GM10847 (cell line): ENCODE measurements around the gene UBE3C.

Source experiments
- POLR2A ChIP-seq: IDR thresholded peaks from 2 replicates; pipeline ENCODE4 v1.6.1; 2011; ENCODE audit not compliant: insufficient read length; ENCODE audit errors: extremely low read depth

UBE3C gene

GRCh38 chr7:157151626-157152339, 13.1 kb downstream of the UBE3C start:
- no peak for TF ChIP-seq POLR2A

- TF ChIP-seq POLR2A = no peak
Measured at GRCh38 chr7:157152391-157152937, 13.7 kb downstream of the UBE3C start.

GRCh38 chr7:157153260-157153659, 14.5 kb downstream of the UBE3C start:
- TF ChIP-seq POLR2A = no peak

- TF ChIP-seq POLR2A = no peak
Measured at GRCh38 chr7:157155959-157156358, 17.2 kb downstream of the UBE3C start.

- TF ChIP-seq POLR2A = no peak
Measured at GRCh38 chr7:157158400-157158799, 19.7 kb downstream of the UBE3C start.

- no peak for TF ChIP-seq POLR2A
Measured at GRCh38 chr7:157160433-157160832, 21.7 kb downstream of the UBE3C start.

GRCh38 chr7:157165987-157166386, 27.3 kb downstream of the UBE3C start:
- no peak for TF ChIP-seq POLR2A

GRCh38 chr7:157168571-157168970, 29.8 kb downstream of the UBE3C start:
- TF ChIP-seq POLR2A = no peak

- no peak for TF ChIP-seq POLR2A
Measured at GRCh38 chr7:157176771-157177170, 38.0 kb downstream of the UBE3C start.

GRCh38 chr7:157177333-157177982, 38.7 kb downstream of the UBE3C start:
- TF ChIP-seq POLR2A = no peak

GRCh38 chr7:157177983-157178381, 39.3 kb downstream of the UBE3C start:
- TF ChIP-seq POLR2A = no peak

GRCh38 chr7:157183832-157184231, 45.1 kb downstream of the UBE3C start:
- no peak for TF ChIP-seq POLR2A

GRCh38 chr7:157188091-157188665, 49.5 kb downstream of the UBE3C start:
- no peak for TF ChIP-seq POLR2A

- TF ChIP-seq POLR2A = no peak
Measured at GRCh38 chr7:157189405-157189804, 50.7 kb downstream of the UBE3C start.

- no peak for TF ChIP-seq POLR2A
Measured at GRCh38 chr7:157192861-157193260, 54.1 kb downstream of the UBE3C start.

GRCh38 chr7:157193274-157193673, 54.5 kb downstream of the UBE3C start:
- no peak for TF ChIP-seq POLR2A
